ENCODE results near the gene RSPH10B2.

- TF ChIP-seq CTCF (IDR thresholded peaks at IDR 0.05) (no peak), POLR2A (IDR thresholded peaks at IDR 0.05) (no peak)
Measured at GRCh38 chr7:6718124-6718523, 35.8 kb upstream of the RSPH10B2 start.

Data from breast epithelium (tissue), 3 donors.